HUES48 (cell line): ENCODE results near the gene TLR8.

Experiments
- H3K27ac ChIP-seq: one replicate; pipeline ENCODE4 v1.7.0; 2013; ENCODE audit warnings: low read depth, low read length, inconsistent platforms
- H3K27me3 ChIP-seq: 2 replicates; pipeline ENCODE4 v1.6.1; 2013; ENCODE audit warnings: mild to moderate bottlenecking, low read length; ENCODE audit not compliant: control insufficient read depth, insufficient read depth
- H3K36me3 ChIP-seq: 2 replicates; pipeline ENCODE4 v1.6.1; 2013; ENCODE audit warnings: low read length; ENCODE audit not compliant: control insufficient read depth, insufficient read depth
- H3K4me1 ChIP-seq: 2 replicates; pipeline ENCODE4 v1.6.1; 2013; ENCODE audit warnings: mild to moderate bottlenecking, low read length; ENCODE audit not compliant: control insufficient read depth, insufficient read depth
- H3K4me3 ChIP-seq: 2 replicates; pipeline ENCODE4 v1.5.1; 2013; ENCODE audit warnings: mild to moderate bottlenecking, low read depth, low read length
- H3K9ac ChIP-seq: 2 replicates; pipeline ENCODE4 v1.6.1; 2013; ENCODE audit warnings: mild to moderate bottlenecking, low read depth, low read length, moderate library complexity
- H3K9me3 ChIP-seq: 2 replicates; pipeline ENCODE4 v1.6.1; 2013; ENCODE audit warnings: low read length; ENCODE audit not compliant: control insufficient read depth, insufficient read depth

Gene TLR8

DNA sequence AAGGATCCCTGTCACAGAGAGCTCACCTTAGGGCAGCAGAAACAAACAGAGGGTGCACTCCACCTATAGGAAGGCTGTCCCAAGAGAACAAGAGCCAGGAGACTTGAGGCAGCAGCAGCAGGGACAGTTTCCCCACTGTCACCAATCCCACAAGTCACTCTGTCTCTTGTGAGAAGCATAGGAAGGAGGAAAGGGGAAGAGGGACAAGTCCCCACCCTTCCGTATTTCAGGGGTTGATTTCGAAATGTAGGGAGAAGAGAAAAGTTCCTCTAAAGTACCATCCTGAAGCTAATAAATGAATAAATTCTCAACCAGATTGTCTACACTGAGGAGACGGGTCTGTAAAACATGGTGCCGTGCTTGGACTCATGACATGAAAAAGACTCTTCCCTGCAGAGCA lies 9.5 kb upstream of the TLR8 start:
- H3K27me3 ChIP-seq = no peaks in the 10 kb centered on the region
- no peaks in the 10 kb centered on the region for H3K36me3 ChIP-seq
- H3K4me1 ChIP-seq = peaks cover 16% of the 10 kb centered on the region
- H3K27ac ChIP-seq = no peak overlapping the region
- no peak overlapping the region for H3K4me3 ChIP-seq
- no peak overlapping the region for H3K9ac ChIP-seq
- no peaks in the 10 kb centered on the region for H3K9me3 ChIP-seq

DNA sequence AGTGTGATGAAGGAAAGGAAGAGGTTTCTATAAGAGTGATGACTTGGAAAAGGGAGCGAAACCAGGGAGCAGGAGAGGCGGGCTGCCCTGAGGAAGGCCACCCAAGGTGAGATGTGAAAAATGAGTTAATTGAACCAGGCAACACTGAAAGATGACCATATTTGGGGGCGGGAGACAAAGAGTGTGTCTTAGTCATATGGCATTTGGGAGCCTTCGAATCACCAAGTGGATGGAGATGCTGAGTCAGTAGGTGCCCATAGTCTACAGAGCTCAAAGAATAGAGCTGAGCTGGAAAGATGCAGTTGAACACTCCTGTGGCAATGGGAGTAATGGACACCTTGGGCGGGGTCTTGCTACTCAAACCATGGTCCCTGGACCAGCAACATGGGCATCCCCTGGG lies 8.3 kb upstream of the TLR8 start:
- Histone ChIP-seq H3K27me3 (no peaks in the 10 kb centered on the region), H3K4me3 (no peak overlapping the region), H3K27ac (no peak overlapping the region)

DNA sequence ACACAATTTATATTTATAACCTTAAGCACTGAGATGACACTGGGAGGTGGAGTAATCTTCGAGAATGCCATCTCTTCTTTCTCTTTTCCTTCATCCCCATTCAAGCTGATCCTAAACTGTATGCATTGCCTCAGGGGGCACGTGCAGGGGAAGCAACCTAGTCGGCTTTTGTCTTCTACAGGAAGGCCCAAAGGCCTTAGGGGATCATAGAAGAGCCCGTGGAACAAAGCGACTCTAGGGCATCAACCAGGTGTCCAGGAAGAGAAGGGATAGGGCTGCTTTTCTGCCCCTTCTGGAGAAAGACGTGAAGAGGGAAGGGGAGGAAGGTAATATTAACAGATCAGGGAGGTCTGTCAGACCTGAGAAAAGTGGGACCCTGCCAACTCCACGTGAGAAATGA lies 6.9 kb upstream of the TLR8 start:
- Histone ChIP-seq H3K36me3 (no peaks in the 10 kb centered on the region), H3K9ac (peak overlapping the region; percentile 26; the same call in 1 of the 2 replicates), H3K9me3 (no peaks in the 10 kb centered on the region), H3K27me3 (no peaks in the 10 kb centered on the region), H3K27ac (no peak overlapping the region), H3K4me3 (0 out of 2 replicates have a peak overlapping the region, but pooled peaks have one; percentile 5), H3K4me1 (peaks cover 16% of the 10 kb centered on the region)

More for the DNA sequence above, 8.3 kb upstream of the TLR8 start:
- Histone ChIP-seq H3K9me3 (no peaks in the 10 kb centered on the region), H3K9ac (no peak overlapping the region), H3K4me1 (peaks cover 16% of the 10 kb centered on the region), H3K36me3 (no peaks in the 10 kb centered on the region)

DNA sequence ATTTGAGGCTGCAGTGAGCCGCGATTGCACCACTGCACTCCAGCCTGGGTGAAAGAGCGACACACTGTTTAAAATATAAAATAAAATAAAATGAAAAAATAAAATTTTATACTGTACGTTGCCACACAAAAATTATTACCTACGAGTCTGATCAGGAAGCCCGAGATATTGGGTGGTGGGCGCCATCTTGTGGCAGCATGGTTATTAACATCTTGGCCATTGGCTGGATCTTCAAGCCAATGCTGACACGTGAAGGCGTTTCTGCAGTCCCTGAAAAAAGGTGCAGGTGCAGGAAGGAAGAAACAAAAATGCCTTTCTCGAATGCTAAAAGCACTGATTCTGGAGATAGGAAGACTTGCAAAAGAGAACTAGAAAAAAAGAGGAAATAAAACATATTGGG lies 4.9 kb upstream of the TLR8 start:
- no peaks in the 10 kb centered on the region for H3K9me3 ChIP-seq
- no peak overlapping the region for H3K4me3 ChIP-seq
- H3K27me3 ChIP-seq = no peaks in the 10 kb centered on the region
- H3K36me3 ChIP-seq = no peaks in the 10 kb centered on the region
- H3K9ac ChIP-seq = no peak overlapping the region
- H3K4me1 ChIP-seq = peaks cover 16% of the 10 kb centered on the region
- no peak overlapping the region for H3K27ac ChIP-seq

DNA sequence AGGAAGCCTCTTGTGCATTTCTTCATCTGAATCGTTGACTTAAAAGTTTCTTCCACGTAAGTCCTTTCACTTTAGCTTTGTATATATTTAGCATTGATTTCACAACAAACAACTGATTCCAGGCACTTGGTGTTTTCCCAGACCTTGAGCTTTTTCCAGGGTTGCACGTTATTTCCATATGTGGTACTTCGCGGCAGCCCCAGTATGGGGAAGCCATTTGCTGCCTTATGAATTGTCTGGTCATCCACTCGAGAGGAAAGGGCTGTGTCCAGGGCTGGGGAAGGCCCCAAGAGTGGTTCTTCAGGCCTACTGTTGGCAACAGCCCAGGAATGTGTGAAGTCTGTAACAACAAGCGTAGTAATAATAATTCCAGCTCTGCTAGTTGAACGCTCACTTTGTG lies 2.8 kb upstream of the TLR8 start:
- H3K4me1 ChIP-seq = peaks cover 16% of the 10 kb centered on the region
- no peak overlapping the region for H3K27ac ChIP-seq
- H3K27me3 ChIP-seq = no peaks in the 10 kb centered on the region
- no peaks in the 10 kb centered on the region for H3K36me3 ChIP-seq
- no peak overlapping the region for H3K9ac ChIP-seq
- no peak overlapping the region for H3K4me3 ChIP-seq
- H3K9me3 ChIP-seq = no peaks in the 10 kb centered on the region

DNA sequence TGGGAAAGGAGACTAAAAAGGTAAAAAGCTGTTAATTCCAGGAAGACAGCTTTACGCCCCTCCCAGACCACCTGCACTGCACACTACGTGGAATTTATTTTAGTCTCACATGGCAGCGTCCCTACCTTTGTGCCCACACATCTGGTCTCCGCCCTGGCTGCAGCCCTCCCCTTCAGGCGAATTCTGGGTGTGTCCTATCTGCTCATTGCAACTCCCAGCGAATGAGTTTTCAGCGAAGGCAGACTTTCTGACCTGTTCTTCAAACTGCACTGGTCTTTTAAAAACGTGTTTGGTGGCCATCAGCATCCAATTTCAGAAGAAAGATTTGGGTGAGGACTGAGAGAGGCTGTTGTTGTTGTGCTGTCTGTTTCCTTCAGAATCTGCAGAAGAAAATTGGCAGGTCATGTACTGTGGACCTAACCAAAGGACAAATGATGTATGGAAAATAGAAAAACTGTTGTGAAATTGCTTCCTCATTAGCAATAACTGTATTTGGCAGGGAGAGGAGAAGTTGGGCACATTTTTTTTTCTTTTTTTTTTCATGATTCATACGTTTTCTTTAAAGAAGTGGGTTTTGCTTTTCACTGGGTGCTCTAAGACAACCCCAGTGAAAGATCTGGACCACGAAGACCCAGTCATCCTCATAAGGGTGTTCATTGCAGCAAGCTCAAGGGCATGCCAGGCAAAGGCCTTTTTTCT lies 4.2 kb downstream of the TLR8 start:
- Histone ChIP-seq H3K9me3 (no peaks in the 10 kb centered on the region), H3K27ac (no peak overlapping the region), H3K9ac (no peak overlapping the region), H3K27me3 (no peaks in the 10 kb centered on the region), H3K36me3 (no peaks in the 10 kb centered on the region), H3K4me3 (no peak overlapping the region), H3K4me1 (no peaks in the 10 kb centered on the region)

DNA sequence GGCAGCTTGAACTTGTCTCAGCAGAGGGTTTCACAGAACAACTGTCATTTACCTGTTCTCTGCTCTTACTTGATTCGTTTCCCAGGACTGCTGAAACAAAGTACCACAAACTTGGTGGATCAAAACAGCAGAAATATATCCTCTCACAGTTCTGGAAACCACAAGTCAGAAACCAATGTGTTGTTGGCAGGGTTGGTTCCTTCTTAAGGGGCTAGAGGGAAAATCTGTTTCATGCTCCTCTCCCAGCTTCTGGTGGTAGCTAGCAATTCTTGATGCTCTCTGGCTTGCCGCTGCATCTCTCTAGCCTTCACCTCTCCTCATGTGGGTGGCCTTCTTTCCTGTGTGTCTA lies 4.7 kb downstream of the TLR8 start:
- no peak overlapping the region for H3K4me3 ChIP-seq
- no peaks in the 10 kb centered on the region for H3K36me3 ChIP-seq
- H3K4me1 ChIP-seq = no peaks in the 10 kb centered on the region
- H3K27me3 ChIP-seq = no peaks in the 10 kb centered on the region
- H3K9ac ChIP-seq = no peak overlapping the region
- H3K9me3 ChIP-seq = no peaks in the 10 kb centered on the region
- no peak overlapping the region for H3K27ac ChIP-seq

DNA sequence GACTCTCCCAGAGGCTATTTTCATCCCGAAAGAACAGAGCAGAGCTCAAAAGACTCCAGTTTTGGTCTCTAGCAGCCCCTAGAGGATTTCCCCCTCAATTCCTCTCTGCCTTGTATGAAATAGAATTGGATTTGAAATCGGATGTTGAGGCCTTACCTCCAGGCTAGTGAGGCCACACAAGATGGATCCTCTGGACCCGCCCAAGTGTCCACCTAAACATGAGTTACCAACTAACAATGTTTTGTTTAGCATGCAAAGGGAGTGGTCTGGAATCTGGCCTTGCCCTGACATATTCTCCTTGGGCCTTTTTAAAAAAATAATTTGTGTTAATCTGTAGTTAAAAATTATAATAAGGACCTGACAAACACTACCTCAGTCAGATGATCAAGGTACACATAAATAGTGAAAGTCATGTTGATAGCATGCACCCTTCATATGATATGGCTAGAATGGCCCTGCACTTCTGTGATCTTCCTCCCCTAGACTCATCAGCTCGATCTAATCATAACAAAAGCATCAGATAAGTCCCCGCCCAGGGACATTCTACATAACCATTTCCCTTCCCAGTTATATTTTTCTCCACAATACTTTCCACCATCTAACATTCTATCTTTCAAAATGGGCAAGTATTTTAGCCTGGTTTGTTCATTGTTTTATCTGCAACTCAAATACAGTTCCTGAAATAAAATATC lies 6.5 kb downstream of the TLR8 start:
- no peaks in the 10 kb centered on the region for H3K36me3 ChIP-seq
- H3K9me3 ChIP-seq = no peaks in the 10 kb centered on the region
- no peak overlapping the region for H3K4me3 ChIP-seq
- H3K4me1 ChIP-seq = no peaks in the 10 kb centered on the region
- no peak overlapping the region for H3K27ac ChIP-seq
- H3K9ac ChIP-seq = no peak overlapping the region
- H3K27me3 ChIP-seq = no peaks in the 10 kb centered on the region

DNA sequence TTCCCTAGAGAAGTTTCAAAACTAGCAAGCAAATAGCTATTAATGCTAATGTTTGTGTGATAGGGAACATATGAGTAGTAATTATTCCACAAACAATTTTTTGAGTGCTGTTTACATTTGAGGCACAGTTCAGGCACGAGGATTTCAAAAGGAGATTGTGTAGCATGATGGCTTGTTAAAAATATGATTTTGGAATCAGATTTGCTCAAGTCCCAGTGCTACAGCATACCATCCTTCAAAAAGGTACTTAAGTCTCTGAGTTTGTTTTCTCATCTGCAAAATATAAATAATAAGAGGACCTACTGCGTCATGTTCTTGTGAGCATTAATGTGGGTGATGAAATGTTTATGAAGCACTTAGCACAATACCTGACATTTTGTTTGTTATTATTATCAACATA lies 11.3 kb downstream of the TLR8 start:
- Histone ChIP-seq H3K27me3 (no peaks in the 10 kb centered on the region), H3K27ac (no peak overlapping the region), H3K9ac (no peak overlapping the region), H3K4me3 (no peak overlapping the region), H3K4me1 (no peaks in the 10 kb centered on the region), H3K36me3 (no peaks in the 10 kb centered on the region), H3K9me3 (no peaks in the 10 kb centered on the region)

DNA sequence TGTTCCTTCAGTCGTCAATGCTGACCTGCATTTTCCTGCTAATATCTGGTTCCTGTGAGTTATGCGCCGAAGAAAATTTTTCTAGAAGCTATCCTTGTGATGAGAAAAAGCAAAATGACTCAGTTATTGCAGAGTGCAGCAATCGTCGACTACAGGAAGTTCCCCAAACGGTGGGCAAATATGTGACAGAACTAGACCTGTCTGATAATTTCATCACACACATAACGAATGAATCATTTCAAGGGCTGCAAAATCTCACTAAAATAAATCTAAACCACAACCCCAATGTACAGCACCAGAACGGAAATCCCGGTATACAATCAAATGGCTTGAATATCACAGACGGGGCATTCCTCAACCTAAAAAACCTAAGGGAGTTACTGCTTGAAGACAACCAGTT lies 12.6 kb downstream of the TLR8 start:
- Histone ChIP-seq H3K9ac (no peak overlapping the region), H3K4me3 (no peak overlapping the region), H3K36me3 (no peaks in the 10 kb centered on the region), H3K4me1 (no peaks in the 10 kb centered on the region), H3K27ac (no peak overlapping the region), H3K9me3 (no peaks in the 10 kb centered on the region), H3K27me3 (no peaks in the 10 kb centered on the region)

DNA sequence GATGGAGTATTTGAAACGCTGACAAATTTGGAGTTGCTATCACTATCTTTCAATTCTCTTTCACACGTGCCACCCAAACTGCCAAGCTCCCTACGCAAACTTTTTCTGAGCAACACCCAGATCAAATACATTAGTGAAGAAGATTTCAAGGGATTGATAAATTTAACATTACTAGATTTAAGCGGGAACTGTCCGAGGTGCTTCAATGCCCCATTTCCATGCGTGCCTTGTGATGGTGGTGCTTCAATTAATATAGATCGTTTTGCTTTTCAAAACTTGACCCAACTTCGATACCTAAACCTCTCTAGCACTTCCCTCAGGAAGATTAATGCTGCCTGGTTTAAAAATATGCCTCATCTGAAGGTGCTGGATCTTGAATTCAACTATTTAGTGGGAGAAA lies 13.2 kb downstream of the TLR8 start:
- H3K4me1 ChIP-seq = no peaks in the 10 kb centered on the region
- no peak overlapping the region for H3K27ac ChIP-seq
- H3K36me3 ChIP-seq = no peaks in the 10 kb centered on the region
- H3K9ac ChIP-seq = no peak overlapping the region
- H3K27me3 ChIP-seq = no peaks in the 10 kb centered on the region
- no peak overlapping the region for H3K4me3 ChIP-seq
- H3K9me3 ChIP-seq = no peaks in the 10 kb centered on the region
